PC-3 (cell line): ENCODE data around the gene ZNF792.

Experiments
- EZH2 ChIP-seq: fragments of 300-600 bp; sonication (generic); IDR thresholded peaks from one replicate; pipeline ENCODE4 v1.6.1; 2017; ENCODE audit warnings: antibody characterized with exemption, mild to moderate bottlenecking, low read length; ENCODE audit not compliant: unreplicated experiment
- EZH2phosphoT487 ChIP-seq: fragments of 300-600 bp; sonication (generic); IDR thresholded peaks from 2 replicates; pipeline ENCODE4 v1.6.1; 2018; ENCODE audit warnings: mild to moderate bottlenecking, antibody characterized with exemption, low read length, borderline replicate concordance
- TF ChIP-seq, protein P1 (sequence below): fragments of 300-600 bp; sonication (generic); conservative IDR thresholded peaks from 2 replicates; pipeline ENCODE4 v1.5.1; 2017; ENCODE audit warnings: antibody characterized with exemption, low read depth, mild to moderate bottlenecking, low read length

GRCh38 chr19:34938886-34939285, 25.1 kb downstream of the ZNF792 start:
- TF ChIP-seq, protein P1, sequence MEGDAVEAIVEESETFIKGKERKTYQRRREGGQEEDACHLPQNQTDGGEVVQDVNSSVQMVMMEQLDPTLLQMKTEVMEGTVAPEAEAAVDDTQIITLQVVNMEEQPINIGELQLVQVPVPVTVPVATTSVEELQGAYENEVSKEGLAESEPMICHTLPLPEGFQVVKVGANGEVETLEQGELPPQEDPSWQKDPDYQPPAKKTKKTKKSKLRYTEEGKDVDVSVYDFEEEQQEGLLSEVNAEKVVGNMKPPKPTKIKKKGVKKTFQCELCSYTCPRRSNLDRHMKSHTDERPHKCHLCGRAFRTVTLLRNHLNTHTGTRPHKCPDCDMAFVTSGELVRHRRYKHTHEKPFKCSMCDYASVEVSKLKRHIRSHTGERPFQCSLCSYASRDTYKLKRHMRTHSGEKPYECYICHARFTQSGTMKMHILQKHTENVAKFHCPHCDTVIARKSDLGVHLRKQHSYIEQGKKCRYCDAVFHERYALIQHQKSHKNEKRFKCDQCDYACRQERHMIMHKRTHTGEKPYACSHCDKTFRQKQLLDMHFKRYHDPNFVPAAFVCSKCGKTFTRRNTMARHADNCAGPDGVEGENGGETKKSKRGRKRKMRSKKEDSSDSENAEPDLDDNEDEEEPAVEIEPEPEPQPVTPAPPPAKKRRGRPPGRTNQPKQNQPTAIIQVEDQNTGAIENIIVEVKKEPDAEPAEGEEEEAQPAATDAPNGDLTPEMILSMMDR: no peak
- TF ChIP-seq EZH2phosphoT487: no peak
- no peak for TF ChIP-seq EZH2
